ENCODE data around the gene ADAM21.
"Not testable (repeated sequence)": the region's sequence is repeated elsewhere in the genome, so short reads cannot be mapped to it uniquely, and the experiment has no call there.

The ADAM21 gene

DNA sequence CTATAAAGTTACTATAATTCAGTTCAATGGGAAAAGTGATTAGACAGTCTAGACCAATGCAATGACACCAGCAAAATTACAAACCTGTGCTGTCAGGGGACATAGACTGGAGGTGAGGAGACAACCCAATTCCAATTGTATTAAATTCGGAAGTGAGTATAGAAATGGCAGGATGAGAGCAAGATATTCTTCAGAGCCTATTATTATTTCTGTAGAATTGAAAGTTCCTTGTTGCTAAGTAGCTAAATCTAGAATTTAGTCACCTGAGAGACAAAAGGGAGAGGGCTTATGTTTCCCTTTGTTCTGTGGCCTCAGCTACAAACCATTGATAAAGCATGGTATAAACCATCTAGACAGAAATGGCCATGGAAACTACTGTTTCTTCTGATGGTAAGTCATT is at the start of gene ADAM21:
ADAM21 (plus strand) TSS at position 301 of the 400 bp plus-strand sequence. CDS start 5,326 bp downstream, outside the sequence.
- no peak for DNase-seq

DNA sequence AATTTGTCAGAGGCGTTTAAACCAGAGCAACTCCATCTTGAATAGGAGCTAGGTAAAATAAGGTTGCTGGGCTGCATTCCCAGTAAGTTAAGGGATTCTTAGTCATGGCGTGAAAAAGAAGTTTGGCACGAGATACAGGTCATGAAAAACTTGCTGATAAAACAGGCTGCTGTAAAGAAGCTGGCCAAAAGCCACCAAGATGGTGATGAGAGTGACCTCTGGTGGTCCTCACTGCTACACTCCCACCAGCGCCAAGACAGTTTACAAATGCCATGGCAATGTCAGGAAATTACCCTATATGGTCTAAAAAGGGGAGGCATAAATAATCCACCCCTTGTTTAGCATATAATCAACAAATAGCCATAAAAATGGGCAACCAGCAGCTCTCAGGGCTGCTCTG is 48.6 kb upstream of the ADAM21 start:
- not testable (repeated sequence) for DNase-seq

DNA sequence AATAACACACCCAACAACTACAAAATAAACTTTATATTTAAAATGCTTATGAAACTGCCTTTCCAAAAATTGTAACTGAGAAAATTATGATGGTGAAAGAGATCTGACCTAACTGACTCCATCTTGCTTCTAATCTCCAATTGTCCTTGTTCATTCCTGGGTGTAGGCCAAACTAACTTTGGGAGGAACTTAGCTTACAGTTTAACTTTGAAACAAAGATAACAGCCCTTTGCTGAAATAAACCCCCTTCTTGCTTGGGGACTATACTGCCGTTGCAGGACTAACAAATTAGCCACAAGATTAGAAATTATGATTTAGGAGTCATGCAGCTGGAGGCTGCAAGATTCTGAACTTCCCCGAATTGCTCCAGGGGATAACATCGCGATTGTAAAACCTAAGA is 45.8 kb upstream of the ADAM21 start:
- not testable (repeated sequence) for DNase-seq

DNA sequence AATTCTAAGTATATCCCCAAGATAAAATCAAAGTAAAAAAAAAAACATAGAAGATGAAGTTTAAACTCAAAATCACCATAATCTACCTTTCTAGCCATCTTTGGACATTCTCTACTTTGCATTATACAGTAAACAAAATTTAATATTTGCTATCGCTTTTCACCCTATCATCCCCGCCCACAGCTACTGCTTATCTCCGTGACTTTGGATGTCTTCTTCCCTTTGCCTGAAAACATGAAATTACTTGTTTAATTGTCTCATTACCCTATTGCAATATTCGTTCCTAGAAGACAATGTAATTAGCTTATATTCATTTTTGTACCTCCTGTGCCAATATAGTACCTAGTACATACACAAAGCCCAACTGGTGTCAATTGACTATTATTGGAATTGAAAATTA is 44.4 kb upstream of the ADAM21 start:
- no peak for DNase-seq

GRCh38 chr14:70415788-70416187 is 36.2 kb upstream of the ADAM21 start:
- no peak for DNase-seq

DNA sequence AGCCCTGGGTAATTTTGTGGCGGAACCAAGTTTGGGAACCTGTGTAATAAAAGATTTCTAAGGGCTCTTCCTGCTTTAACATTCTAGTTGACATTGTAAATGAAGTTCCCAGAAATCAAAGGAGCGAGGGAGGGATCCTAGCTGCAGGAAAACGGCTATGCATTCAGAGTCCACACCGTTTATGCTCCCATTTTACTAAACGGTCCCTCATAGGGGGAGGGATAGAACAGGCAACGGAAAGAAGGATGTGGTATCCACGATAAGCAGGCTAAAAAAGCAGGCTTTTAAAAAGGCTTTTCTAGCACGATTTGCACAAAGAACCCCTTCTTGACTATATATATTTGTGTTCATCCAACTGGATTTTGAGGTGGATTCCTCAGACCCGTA is 35.6 kb upstream of the ADAM21 start:
- no peak for DNase-seq

GRCh38 chr14:70416725-70417349 is 35.1 kb upstream of the ADAM21 start, which contains the start of gene SYNJ2BP:
Gene SYNJ2BP (minus strand): TSS chr14:70417090. CDS start chr14:70416963, 127 bp downstream.
- DNase-seq: peak; percentile 58

- DNase-seq: not testable (repeated sequence)
These were observed 32.6 kb upstream of the ADAM21 start for GRCh38 chr14:70419270-70419931.

- DNase-seq: no peak
These were observed 29.4 kb upstream of the ADAM21 start for GRCh38 chr14:70422538-70422937.

GRCh38 chr14:70425354-70425753 is 26.6 kb upstream of the ADAM21 start:
- no peak for DNase-seq

DNA sequence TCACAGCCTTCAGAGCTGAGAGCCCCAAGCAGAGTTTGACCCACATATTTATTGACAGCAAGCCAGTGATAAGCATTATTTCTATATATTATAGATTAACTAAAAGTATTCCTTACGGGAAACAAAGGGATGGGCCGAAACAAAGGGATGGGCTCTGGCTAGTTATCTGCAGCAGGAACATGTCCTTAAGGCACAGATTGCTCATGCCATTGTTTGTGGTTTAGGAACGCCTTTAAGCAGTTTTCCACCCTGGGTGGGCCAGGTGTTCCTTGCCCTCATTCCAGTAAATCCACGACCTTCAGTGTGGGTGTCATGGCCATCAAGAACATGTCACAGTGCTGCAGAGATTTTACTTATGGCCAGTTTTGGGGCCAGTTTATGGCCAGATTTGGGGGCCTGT is 25.4 kb upstream of the ADAM21 start:
- DNase-seq: not testable (repeated sequence)

DNA sequence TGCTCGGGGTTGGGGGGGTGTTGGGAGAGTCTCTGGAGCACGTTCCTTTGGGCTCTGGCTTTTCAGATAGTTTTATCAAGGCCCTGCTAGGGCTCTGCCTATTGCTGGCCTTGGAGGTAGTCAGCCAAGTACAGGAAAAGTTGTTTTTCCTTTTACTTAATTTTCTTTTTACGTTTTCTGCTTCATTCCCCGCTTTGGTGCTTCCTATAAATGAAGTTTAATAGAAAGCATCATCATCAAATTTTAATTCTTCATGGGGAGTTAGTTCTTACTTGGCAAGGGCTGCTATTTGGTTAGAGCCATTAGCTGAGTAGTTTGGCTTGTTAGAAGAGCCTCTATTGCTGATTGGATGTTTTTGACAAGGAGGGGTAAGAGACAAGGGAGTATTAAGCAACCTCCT is 15.1 kb upstream of the ADAM21 start:
- DNase-seq: no peak

GRCh38 chr14:70441641-70442040 is 10.3 kb upstream of the ADAM21 start:
- DNase-seq: no peak

DNA sequence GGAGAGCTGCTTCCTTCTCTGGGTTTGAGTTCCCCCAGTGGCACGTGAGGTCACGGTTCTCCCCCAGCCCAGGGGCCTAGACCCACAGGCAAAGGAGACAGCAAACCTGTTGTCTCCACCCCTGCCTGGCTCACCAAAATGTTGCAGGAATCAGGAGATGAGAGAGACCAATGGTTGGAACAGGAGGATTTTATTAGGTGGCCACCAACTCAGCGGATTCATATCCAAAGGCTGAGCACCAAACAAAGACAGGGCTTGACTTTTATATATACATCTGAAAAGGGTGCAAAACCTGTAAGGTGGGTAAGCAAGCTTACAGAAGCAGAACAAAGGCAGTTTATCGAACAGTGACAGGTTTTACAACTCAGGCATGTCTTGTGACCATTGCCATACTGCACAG is 9.2 kb upstream of the ADAM21 start:
- no peak for DNase-seq

GRCh38 chr14:70448633-70449340 is 3.2 kb upstream of the ADAM21 start:
- DNase-seq: no peak

DNA sequence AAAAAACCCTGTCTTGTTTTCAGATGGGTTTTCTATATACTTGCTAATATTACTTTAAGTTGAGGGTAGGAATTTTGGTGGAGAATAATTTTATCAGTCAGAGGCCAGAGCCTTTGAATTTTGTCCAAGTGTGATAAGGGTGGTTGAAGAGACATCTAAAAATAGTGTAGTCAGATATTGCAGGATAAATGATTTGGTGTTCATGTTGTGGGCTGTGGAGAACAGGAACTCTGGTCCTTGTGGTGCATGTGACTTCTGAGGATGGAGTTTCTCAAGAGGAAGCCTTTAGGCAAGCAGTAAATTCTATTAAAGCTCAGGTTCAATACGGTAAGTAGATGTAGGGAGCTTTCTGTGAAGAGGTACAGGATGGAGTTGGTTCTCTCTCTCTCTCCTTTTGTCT is 2.8 kb downstream of the ADAM21 start:
- DNase-seq: no peak

DNA sequence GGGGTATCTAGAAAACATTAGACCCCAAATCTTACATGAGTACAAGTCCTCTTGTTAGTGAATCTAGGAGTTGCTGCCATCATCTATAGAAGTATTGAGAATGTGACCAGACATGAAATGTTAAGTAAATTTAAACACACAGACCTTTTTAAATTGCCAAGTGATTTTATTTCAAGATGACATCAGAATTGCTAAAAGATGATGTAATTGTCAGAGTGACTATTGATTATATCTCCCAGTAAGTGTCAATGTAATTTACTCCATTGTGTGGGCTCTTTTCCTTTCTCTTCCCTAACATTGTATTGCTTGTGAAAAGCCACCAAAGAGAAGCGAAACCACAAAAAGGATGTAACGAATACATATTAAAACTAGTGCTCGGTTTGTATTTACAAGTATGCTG is 16.8 kb downstream of the ADAM21 start:
- DNase-seq: no peak

DNA sequence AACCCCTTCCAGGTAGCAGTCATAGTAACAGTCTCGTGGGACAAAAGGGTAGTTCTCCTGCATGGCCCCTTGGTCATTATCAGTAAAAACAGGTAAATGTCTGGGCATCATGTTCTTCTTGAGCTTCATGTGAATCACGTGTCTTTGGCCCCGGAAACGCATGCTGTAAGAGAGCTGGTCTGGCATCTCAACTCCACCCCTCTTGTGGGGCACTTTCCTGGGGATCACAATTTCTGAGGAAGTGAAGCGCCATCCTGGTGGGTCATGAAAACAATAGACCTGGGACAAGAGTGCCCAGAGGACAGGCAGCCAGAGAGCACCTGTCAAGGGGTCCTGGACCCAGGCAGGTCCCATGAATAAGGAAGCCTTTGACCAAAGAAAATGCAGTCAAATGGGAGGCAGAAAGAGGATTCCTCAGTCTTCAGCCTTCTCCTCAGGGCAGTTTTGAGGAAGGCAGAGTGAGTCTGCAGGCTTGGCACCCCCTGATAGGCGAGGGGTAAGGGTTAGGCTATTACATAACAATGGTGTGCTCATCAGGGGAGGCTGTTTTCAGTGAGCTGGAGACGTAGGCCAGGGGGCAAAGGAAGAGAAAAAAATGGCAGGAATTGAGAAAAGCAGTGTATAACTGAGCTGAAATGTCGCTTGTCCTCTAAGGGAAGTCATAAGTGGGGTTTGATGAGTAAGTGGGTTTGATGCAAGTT is 19.0 kb downstream of the ADAM21 start:
- DNase-seq: not testable (repeated sequence)

GRCh38 chr14:70472253-70473159 is 20.5 kb downstream of the ADAM21 start:
- no peak for DNase-seq

GRCh38 chr14:70473825-70474224 is 21.9 kb downstream of the ADAM21 start:
- DNase-seq: no peak

DNA sequence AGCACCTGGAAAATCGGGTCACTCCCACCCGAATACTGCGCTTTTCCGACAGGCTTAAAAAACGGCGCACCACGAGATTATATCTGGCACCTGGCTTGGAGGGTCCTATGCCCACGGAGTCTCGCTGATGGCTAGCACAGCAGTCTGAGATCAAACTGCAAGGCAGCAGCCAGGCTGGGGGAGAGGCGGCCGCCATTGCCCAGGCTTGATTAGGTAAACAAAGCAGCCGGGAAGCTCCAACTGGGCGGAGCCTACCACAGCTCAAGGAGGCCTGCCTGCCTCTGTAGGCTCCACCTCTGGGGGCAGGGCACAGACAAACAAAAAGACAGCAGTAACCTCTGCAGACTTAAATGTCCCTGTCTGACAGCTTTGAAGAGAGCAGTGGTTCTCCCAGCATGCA is 23.5 kb downstream of the ADAM21 start:
- not testable (repeated sequence) for DNase-seq

Data from CD4-positive, alpha-beta T cell treated with Interleukin-17A for 1 hour (primary cell).